SJSA1 (cell line): ENCODE data around the gene CNIH1. TPM values are rescaled to one million over a fixed set of nuclear protein-coding genes. Genes with fewer than 3 reads are reported as not detected.
"Not testable (repeated sequence)": the region's sequence is repeated elsewhere in the genome, so short reads cannot be mapped to it uniquely, and the experiment has no call there.

Experiments
- DNase-seq, 2 experiments: peaks; one replicate each; pipeline ENCODE4 v3.0.0-alpha.2; 2015 to 2020; ENCODE audit warnings: low spot score in 2 of 2, low read depth in 1 of 2
- H3K27ac ChIP-seq: fragments of 250-450 bp; sonication (Bioruptor Pico); 2 replicates; pipeline ENCODE4 v1.5.1; 2020; ENCODE audit warnings: mild to moderate bottlenecking, moderate library complexity
- H3K27me3 ChIP-seq: fragments of 250-450 bp; sonication (Bioruptor Pico); replicated peaks from 2 replicates; pipeline ENCODE4 v1.5.1; 2020; ENCODE audit warnings: mild to moderate bottlenecking, moderate library complexity
- H3K36me3 ChIP-seq: fragments of 250-450 bp; sonication (Bioruptor Pico); 2 replicates; pipeline ENCODE4 v1.5.1; 2020; ENCODE audit warnings: mild to moderate bottlenecking
- H3K4me1 ChIP-seq: fragments of 250-450 bp; sonication (Bioruptor Pico); replicated peaks from 2 replicates; pipeline ENCODE4 v1.6.1; 2021; ENCODE audit warnings: mild to moderate bottlenecking
- H3K4me3 ChIP-seq: fragments of 250-450 bp; sonication (Bioruptor Pico); 2 replicates; pipeline ENCODE4 v1.5.1; 2020; ENCODE audit warnings: mild to moderate bottlenecking
- H3K9me3 ChIP-seq: fragments of 250-450 bp; sonication (Bioruptor Pico); replicated peaks from 2 replicates; pipeline ENCODE4 v1.5.1; 2020; ENCODE audit warnings: mild to moderate bottlenecking
- total RNA-seq: library from RNA; depleted of rRNA; stranded (reverse); fragments of >200 nt; shearing (Covaris generic); gene quantifications from 2 replicates; pipeline ENCODE4 v1.2.3, GENCODE V29; 2014

The CNIH1 gene
- total RNA-seq, 1 experiment from 2014 or later = 219 TPM

DNA sequence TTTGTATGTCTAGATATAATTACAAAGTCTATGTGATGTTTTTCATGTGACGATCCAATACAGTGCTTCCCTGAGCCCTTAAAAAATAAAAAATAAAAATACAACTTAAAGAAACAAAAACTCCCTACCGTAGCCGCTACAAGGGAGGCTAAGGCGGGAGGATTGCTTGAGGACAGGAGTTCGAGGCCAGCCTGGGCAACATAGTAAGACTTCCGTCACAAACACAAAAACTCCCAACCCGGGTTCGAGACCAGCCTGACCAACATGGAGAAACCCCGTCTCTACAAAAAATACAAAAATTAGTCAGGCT lies 45.0 kb downstream of the CNIH1 start:
- H3K4me3 ChIP-seq = peak overlapping the region; percentile 81
- H3K27me3 ChIP-seq = no peaks in the 10 kb centered on the region
- H3K36me3 ChIP-seq = peaks cover 21% of the 10 kb centered on the region
- H3K9me3 ChIP-seq = no peaks in the 10 kb centered on the region
- DNase-seq = no peak
- peak overlapping the region; percentile 50 for H3K27ac ChIP-seq
- peaks cover 12% of the 10 kb centered on the region for H3K4me1 ChIP-seq

DNA sequence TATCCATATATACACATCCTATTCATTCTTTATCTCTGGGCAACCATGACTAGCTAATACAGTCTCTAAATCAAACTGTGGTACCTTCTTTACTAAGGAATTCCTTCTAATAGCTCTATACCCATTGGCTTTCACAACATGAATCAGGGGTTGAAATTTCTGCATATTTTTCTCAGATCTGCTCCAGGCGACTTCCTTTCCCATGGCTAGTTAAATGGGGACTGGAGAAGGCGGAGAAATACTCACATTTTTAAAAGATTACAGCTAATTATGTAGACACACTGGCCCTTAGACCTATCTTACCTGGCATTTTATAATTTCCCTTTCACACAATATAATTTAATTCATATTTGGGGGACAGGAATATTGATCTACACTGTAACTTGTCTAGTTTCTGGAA lies 45.5 kb downstream of the CNIH1 start:
- H3K27me3 ChIP-seq = no peaks in the 10 kb centered on the region
- H3K9me3 ChIP-seq = no peaks in the 10 kb centered on the region
- H3K36me3 ChIP-seq = peaks cover 18% of the 10 kb centered on the region
- no peak overlapping the region for H3K27ac ChIP-seq
- no peak overlapping the region for H3K4me3 ChIP-seq
- peaks cover 12% of the 10 kb centered on the region for H3K4me1 ChIP-seq
- DNase-seq = no peak

DNA sequence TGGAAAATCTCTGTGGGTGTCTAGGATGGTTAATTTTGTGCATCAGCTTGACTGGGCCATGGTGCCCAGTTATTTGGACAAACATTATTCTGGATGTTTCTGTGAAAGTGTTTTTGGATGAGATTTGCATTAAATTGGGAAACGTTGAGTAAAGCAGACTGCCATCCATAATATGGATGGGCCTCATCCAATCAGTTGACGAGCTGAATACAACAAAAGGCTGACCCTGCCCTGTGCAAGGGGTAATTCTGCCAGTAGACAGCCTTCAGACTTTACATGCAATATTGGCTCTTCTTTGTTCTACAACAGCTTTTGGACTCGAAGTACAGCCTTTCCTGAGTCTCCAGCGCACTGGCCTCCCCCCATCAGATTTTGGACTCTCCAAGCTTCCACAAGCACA lies 45.9 kb downstream of the CNIH1 start:
- no peak for DNase-seq
- Histone ChIP-seq H3K4me3 (no peak overlapping the region), H3K36me3 (peaks cover 14% of the 10 kb centered on the region), H3K27ac (no peak overlapping the region), H3K9me3 (no peaks in the 10 kb centered on the region), H3K4me1 (peaks cover 12% of the 10 kb centered on the region), H3K27me3 (no peaks in the 10 kb centered on the region)

DNA sequence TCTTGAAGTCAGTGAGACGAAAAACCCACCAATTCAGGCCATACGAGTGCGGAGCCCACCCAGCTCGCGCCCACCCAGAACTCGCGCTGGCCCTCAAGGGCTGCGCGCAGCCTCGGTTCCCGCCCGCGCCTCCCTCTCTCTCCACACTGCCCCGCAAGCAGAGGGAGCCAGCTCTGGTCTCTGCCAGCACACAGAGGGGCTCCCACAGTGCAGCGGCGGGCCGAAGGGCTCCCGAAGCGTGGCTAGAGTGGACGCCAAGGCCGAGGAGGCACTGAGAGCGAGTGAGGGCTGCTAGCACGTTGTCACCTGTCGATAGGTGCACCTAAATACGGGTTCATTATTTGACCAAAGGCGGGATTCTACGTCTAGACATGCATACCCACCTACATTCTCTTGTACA lies 46.6 kb downstream of the CNIH1 start:
- H3K4me1 ChIP-seq = peaks cover 12% of the 10 kb centered on the region
- H3K27ac ChIP-seq = no peak overlapping the region
- H3K4me3 ChIP-seq = no peak overlapping the region
- H3K36me3 ChIP-seq = peaks cover 14% of the 10 kb centered on the region
- no peaks in the 10 kb centered on the region for H3K27me3 ChIP-seq
- H3K9me3 ChIP-seq = no peaks in the 10 kb centered on the region
- no peak for DNase-seq

DNA sequence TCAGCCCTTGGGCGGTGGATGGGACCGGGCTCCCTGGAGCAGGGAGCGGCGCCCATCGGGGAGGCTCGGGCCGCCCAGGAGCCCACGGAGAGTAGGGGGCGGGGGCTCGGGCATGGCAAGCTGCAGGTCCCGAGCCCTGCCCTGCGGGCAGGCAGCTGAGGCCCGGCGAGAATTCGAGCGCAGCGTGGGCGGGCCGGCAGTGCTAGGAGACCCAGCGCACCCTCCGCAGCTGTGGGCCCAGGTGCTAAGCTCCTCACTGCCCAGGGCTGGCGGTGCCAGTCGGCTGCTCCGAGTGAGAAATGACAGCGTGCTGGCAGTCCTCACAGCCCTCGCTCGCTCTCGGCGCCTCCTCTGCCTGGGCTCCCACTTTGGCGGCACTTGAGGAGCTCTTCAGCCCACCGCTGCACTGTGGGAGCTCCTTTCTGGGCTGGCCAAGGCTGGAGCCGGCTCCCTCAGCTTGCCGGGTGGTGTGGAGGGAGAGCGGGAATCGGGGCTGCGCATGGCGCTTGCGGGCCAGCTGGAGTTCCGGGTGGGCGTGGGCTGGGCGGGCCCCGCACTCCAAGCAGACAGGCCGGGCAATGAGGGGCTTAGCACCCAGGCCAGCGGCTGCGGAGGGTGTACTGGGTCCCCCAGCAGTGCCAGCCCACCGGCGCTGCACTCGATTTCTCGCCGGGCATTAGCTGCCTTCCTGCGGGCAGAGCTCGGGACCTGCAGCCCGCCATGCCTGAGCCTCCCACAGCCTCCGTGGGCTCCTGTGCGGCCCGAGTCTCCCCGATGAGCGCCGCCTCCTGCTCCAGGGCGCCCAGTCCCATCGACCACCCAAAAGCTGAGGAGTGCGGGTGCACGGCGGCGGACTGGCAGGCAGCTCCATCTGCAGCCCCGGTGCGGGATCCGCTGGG lies 47.9 kb downstream of the CNIH1 start:
- not testable (repeated sequence) for H3K4me3 ChIP-seq, H3K27ac ChIP-seq, H3K27me3 ChIP-seq, H3K36me3 ChIP-seq, H3K4me1 ChIP-seq, H3K9me3 ChIP-seq, DNase-seq

DNA sequence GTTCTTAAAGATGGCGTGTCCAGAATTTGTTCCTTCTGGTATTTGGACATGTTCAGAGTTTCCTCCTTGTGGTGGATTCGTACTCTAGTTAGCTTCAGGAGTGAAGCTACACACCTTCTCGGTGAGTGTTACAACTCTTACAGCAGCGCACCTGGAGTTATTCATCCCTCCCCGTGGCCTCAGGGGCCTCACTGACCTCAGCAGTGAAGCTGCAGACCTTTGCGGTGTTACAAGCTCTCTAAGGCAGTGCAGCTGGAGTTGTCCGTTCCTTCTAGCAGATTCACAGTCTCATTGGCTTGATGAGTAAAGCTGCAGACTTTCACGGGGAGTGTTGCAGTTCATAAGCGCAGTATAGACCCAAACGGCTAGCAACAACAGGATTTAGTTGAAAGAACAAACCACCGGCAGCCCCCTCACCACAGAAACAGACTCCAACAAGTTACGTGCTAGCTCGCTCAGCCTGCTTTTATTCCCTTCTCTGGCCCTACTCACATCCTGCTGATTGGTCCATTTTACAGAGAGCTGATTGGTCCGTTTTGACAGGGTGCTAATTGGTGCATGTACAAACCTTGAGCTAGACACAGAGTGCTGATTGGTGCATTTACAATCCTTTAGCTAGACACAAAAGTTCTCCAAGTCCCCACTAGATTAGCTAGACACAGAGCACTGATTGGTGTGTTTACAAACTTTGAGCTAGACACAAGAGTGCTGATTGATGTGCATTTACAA lies 48.9 kb downstream of the CNIH1 start:
- no peak for DNase-seq
- H3K4me3 ChIP-seq = no peak overlapping the region
- no peaks in the 10 kb centered on the region for H3K9me3 ChIP-seq
- no peaks in the 10 kb centered on the region for H3K4me1 ChIP-seq
- no peaks in the 10 kb centered on the region; the same call in 1 of the 2 replicates for H3K27me3 ChIP-seq
- H3K36me3 ChIP-seq = peaks cover 4% of the 10 kb centered on the region
- H3K27ac ChIP-seq = no peak overlapping the region

DNA sequence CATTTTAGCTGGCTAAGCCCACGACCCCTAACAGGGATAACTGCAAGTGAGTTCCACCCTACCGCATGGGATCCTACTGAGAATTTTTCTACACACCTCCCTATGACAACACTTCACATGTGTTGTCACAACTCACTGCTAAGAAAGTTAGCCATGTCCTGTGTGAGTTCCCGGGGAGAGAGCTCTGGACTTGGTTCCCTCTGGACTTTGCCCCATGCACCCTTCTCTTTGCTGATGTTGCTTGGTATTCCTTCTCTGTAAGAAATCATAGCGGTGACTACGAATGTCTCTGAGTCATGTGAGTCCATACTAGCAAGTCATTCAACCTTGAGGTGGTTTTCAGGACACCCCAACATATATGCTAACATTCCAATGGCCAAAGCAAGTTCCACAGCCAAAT lies 53.8 kb downstream of the CNIH1 start:
- Histone ChIP-seq H3K27me3 (no peaks in the 10 kb centered on the region; the same call in none of the 2 replicates), H3K9me3 (no peaks in the 10 kb centered on the region), H3K4me3 (no peak overlapping the region), H3K36me3 (no peaks in the 10 kb centered on the region), H3K4me1 (no peaks in the 10 kb centered on the region), H3K27ac (no peak overlapping the region)
- no peak for DNase-seq

DNA sequence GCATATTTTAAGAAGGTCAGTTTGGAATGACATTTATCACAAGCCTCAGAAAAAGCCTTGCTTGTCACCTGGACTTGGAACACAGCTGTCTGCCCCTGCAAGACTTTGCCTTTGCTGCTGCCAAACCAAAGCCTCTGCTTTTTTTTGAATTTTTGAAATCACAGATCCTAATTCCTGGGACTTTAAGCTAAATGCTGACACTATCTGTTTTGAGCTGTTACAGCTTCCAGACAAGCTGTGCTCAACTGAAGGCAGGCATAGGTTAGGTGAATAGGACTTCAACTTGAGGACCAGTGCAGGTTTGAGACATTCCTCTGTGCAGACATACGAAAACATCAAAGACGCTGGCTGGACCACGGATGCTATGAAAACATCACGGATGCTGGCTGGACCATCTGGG lies 55.6 kb downstream of the CNIH1 start:
- Histone ChIP-seq H3K27ac (no peak overlapping the region), H3K4me3 (no peak overlapping the region), H3K9me3 (no peaks in the 10 kb centered on the region), H3K36me3 (no peaks in the 10 kb centered on the region), H3K4me1 (no peaks in the 10 kb centered on the region), H3K27me3 (no peaks in the 10 kb centered on the region; the same call in none of the 2 replicates)
- no peak for DNase-seq

DNA sequence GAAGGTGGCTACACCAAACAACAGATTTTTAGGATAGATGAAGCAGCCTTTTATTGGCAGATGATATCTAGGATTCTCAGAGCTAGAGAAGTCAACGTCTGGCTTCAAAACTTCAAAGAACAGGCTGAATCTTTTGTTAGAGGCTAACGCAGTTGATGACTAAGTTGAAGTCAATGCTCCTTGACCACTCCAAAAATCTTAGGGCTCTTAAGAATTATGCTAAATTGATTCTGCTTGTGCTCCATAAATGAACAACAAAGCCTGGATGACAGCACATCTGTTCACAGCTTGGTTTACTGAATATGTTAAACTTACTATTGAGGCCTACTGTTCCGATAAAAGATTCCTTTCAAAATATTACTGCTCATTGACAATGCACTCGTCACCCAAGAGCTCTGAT lies 57.3 kb downstream of the CNIH1 start:
- no peaks in the 10 kb centered on the region; the same call in none of the 2 replicates for H3K27me3 ChIP-seq
- H3K36me3 ChIP-seq = no peaks in the 10 kb centered on the region
- no peaks in the 10 kb centered on the region for H3K4me1 ChIP-seq
- DNase-seq = no peak
- H3K27ac ChIP-seq = no peak overlapping the region
- no peaks in the 10 kb centered on the region for H3K9me3 ChIP-seq
- H3K4me3 ChIP-seq = no peak overlapping the region

DNA sequence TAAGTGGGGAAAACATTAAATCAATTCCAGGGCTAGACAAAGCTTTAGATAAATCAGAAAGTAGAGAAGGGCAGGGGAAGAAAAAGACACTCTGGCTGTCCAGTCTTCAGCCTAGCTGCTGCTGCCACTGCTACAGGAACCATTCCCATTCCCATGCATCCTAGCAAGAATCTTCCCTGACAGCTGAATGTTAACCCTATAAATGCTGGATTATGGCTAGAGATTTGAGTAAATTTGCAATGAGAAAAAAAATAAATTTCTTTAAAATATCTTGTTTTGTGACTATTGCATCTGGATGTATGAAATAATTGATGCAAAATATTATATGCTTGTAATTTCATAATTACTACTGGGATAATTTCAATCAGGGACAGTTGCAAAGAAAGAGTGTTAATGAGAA lies 59.4 kb downstream of the CNIH1 start:
- no peak for DNase-seq
- Histone ChIP-seq H3K36me3 (no peaks in the 10 kb centered on the region), H3K27ac (no peak overlapping the region), H3K9me3 (no peaks in the 10 kb centered on the region), H3K4me3 (no peak overlapping the region), H3K27me3 (no peaks in the 10 kb centered on the region; the same call in 1 of the 2 replicates), H3K4me1 (no peaks in the 10 kb centered on the region)

DNA sequence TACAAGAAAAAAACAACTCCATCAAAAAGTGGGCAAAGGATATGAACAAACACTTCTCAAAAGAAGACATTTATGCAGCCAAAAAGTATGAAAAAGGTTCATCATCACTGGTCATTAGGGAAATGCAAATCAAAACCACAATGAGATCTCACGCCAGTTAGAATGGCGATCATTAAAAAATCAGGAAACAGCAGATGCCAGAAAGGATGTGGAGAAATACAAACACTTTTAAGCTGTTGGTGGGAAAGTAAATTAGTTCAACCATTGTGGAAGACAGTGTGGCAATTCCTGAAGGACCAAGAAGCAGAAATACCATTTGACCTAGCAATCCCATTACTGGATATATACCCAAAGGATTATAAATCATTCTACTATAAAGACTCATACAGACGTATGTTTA lies 60.6 kb downstream of the CNIH1 start:
- H3K9me3 ChIP-seq, DNase-seq, H3K27me3 ChIP-seq, H3K4me3 ChIP-seq, H3K27ac ChIP-seq, H3K36me3 ChIP-seq, H3K4me1 ChIP-seq: not testable (repeated sequence)

DNA sequence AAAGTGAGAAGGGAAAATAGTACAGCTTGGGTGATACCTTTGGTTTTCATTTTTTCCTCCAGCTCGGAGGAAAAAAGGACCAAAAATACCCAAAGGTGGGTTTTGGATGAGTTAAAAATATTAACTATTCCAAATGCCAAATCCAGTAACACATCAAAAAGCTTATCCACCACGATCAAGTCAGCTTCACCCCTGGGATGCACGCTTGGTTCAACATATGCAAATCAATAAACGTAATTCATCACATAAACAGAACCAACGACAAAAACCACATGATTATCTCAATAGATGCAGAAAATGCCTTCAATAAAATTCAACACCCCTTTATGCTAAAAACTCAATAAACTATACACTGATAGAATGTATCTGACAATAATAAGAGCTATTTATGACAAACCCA lies 62.3 kb downstream of the CNIH1 start:
- not testable (repeated sequence) for H3K9me3 ChIP-seq, H3K4me1 ChIP-seq, H3K36me3 ChIP-seq, H3K27ac ChIP-seq, H3K4me3 ChIP-seq, H3K27me3 ChIP-seq, DNase-seq

DNA sequence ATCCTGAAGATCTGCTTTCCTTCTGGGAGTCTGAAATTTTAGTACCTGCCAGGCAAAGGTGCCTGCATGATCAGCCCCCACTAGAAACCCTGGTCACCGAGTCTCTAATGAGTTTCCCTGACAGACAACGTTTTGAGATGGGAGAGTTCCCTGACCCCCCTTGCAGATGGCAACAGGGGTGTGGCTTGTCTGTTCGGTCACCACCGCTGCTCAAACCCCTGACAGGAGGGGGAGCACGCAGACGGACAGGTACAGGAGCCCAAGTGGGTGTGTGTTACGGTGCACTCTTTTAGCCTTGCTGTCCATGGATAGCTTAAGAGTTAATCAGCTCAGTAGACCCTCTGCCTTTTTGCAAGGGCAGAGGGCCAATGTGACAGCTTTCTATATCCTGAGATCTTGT lies 63.7 kb downstream of the CNIH1 start:
- no peaks in the 10 kb centered on the region for H3K36me3 ChIP-seq
- DNase-seq = no peak
- H3K9me3 ChIP-seq = no peaks in the 10 kb centered on the region
- H3K27ac ChIP-seq = no peak overlapping the region
- H3K27me3 ChIP-seq = no peaks in the 10 kb centered on the region
- H3K4me1 ChIP-seq = no peaks in the 10 kb centered on the region
- H3K4me3 ChIP-seq = no peak overlapping the region

DNA sequence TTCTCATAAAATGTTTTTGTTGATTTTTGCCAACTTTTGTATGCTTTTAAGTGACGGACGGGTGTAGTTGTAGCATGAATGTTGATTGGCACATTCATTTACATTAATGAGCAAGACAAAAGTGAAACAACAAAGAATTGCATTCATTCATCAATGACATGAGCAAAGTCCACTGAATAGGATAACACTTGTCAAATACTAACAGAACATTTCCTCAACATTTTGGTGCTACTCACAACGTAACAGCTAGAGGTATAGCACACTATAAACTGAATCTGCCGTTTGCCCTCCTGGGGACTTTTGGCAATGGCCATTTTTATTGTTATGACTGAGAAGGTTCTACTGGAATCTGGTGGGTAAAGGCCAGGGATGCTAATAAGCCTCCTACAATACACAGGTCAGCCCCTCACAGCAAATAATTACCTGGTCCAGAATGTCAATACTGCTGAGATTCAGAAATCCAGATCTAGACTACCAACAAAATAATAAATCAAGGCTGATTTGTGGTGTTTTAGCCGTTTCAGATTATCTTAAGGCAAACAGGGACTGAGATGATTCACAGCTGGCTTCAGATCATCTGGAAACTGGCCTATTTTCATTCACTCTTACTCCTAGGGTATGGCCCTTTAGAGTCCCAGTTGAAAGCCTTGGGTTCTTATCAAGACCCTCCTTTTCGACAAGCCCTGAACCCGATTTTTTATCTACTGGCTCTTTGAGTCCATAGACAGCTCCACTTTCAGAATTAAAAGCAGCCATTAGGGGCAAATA lies 66.9 kb downstream of the CNIH1 start:
- DNase-seq = no peak

More for the DNA sequence above, 66.9 kb downstream of the CNIH1 start:
- no peaks in the 10 kb centered on the region for H3K36me3 ChIP-seq
- no peak overlapping the region for H3K4me3 ChIP-seq
- no peaks in the 10 kb centered on the region for H3K9me3 ChIP-seq
- H3K4me1 ChIP-seq = no peaks in the 10 kb centered on the region
- H3K27ac ChIP-seq = no peak overlapping the region
- H3K27me3 ChIP-seq = no peaks in the 10 kb centered on the region
